Measurements from ENCODE around the gene FUS. TPM values are rescaled to one million over a fixed set of nuclear protein-coding genes. Genes with fewer than 3 reads are reported as not detected.

Gene FUS
- total RNA-seq (100 to 1,000 TPM; 410 to 963 (median 434) TPM), total RNA-seq (69.6 to 648 (median 149) reads per million in 29 experiments)
- total RNA-seq (2013), result 162 TPM

DNA sequence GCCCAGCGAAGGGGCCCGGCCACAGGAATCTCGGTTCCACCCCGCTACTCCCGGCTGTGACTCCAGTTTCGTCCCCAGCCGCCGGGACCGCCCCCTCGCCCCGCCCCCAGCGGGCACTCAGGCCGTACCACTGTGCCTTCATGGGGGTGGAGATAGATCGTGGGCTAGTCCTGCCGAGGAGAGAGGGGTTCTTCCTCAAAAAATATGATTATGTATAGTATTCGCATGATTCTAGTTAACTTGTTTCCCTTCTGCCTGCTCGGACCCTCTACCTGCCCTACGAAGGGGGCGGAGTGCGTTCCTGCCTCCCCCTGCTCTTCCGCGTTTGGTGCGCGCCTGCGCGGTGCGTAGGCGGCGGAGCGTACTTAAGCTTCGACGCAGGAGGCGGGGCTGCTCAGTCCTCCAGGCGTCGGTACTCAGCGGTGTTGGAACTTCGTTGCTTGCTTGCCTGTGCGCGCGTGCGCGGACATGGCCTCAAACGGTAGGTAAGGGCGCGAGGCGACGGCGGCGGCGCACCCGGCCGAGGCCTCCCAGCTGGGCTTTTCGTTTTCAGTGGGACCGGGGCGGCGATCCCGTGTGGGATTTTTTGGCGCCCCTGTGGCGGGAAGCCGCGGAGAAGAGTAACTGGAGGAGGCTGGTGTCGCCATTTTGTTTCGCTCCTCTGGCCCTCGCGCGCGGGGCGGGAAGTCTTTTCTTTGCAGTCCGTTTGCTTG, at the start of gene FUS:
Gene FUS, plus strand, starts transcription at position 393 of the 713 bp plus-strand sequence. Its CDS starts 76 bp downstream, at position 469.
- H3K4me1 Mint-ChIP-seq, result peaks cover 58 to 70% (median 65%) of the 10 kb centered on the region in 3 donors
- under 1% methylated on average over 60 of the region's 69 CpGs for WGBS (ENCODE audit: insufficient coverage)
- Histone ChIP-seq H3K36me3 (ENCODE audit: control insufficient read depth in 2 of 2, extremely low read depth in 1 of 2, insufficient read depth in 1 of 2, low read length in 1 of 2) (peaks cover 6 to 30% of the 10 kb centered on the region in 2 donors), H3K4me3 (ENCODE audit: control insufficient read depth in 1 of 2, extremely low read depth in 1 of 2, low read length in 1 of 2) (peak within 1 kb of the TSS; percentile 90 to 92), H3K27me3 (replicated peaks in 1 of 2; ENCODE audit: control insufficient read depth in 2 of 2, extremely low read depth in 1 of 2, insufficient read depth in 2 of 2, low read length in 1 of 2) (no peaks in the 10 kb centered on the region), H3K4me1 (ENCODE audit: control insufficient read depth in 1 of 2, extremely low read depth in 1 of 2, insufficient read depth in 2 of 2, low read length in 2 of 2) (peaks cover 48 to 70% of the 10 kb centered on the region in 2 experiments), H3K9me3 (no peaks in the 10 kb centered on the region), H3K27ac (ENCODE audit: low read length) (peak within 1 kb of the TSS; percentile 89)
- ATAC-seq (replicated peaks in 1 of 4) (peak; percentile 64 to 79 (median 69)), DNase-seq (peak; percentile 78 to 98 (median 89))
- ChIA-PET POLR2A (interaction anchor here (0.5 to 2.1 kb wide), 8 partner anchors 10 to 62 kb away, joined by 3 to 16 read pairs (median 6); partner anchors contain the start of genes KAT8 (in 1 of the 2) and PYCARD (in 1 of the 2)), CTCF (interaction anchor here (1.0 to 1.2 kb wide), 3 partner anchors 20 to 38 kb away, joined by 3 to 4 read pairs (median 4); no protein-coding TSS in a partner anchor)
- peaks cover 0 to 2% of the 10 kb centered on the region in 2 donors for H3K27me3 Mint-ChIP-seq
- peak within 1 kb of the TSS; percentile 99 for H3K27ac Mint-ChIP-seq
- peaks cover 33% of the 10 kb centered on the region for H3K36me3 Mint-ChIP-seq
- no peaks in the 10 kb centered on the region for H3K9me3 Mint-ChIP-seq
- H3K4me3 Mint-ChIP-seq, result peak within 1 kb of the TSS; percentile 97 to 98 (median 98)

DNA sequence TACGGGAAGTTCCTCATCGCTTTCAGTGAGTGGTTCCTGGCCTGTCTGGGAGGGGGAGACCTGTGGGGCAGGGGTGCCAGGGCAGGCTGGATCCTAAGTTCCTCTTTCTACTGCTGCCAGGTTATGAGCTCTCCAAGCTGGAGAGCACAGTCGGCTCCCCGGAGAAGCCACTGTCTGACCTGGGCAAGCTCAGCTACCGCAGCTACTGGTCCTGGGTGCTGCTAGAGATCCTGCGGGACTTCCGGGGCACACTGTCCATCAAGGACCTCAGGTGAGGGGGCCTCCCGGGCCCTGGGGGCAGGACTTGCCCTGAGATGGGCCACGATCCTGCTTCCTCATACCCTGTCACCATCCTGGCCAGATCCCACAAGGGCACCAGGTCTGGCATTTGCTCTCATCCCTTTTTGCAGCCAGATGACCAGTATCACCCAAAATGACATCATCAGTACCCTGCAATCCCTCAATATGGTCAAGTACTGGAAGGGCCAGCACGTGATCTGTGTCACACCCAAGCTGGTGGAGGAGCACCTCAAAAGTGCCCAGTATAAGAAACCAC, 49.5 kb upstream of the FUS start:
- no peak overlapping the region for H3K27ac Mint-ChIP-seq
- H3K9me3 ChIP-seq, result no peaks in the 10 kb centered on the region
- H3K4me3 Mint-ChIP-seq, result no peak overlapping the region
- ATAC-seq (replicated peaks in 1 of 4), result no peak
- DNase-seq, result no peak
- H3K27ac ChIP-seq (ENCODE audit: low read length), result no peak overlapping the region
- CTCF ChIA-PET, result interaction anchor here in 1 of 2 donors (0.7 kb wide), 1 partner anchor 62 kb away, joined by 4 read pairs; no protein-coding TSS in a partner anchor
- peaks cover 29 to 44% of the 10 kb centered on the region in 2 donors for H3K36me3 ChIP-seq (ENCODE audit: control insufficient read depth in 2 of 2, extremely low read depth in 1 of 2, insufficient read depth in 1 of 2, low read length in 1 of 2)
- peaks cover 2 to 9% (median 7%) of the 10 kb centered on the region in 3 donors for H3K4me1 Mint-ChIP-seq
- H3K9me3 Mint-ChIP-seq, result no peaks in the 10 kb centered on the region
- H3K27me3 ChIP-seq (replicated peaks in 1 of 2; ENCODE audit: control insufficient read depth in 2 of 2, extremely low read depth in 1 of 2, insufficient read depth in 2 of 2, low read length in 1 of 2), result no peaks in the 10 kb centered on the region
- POLR2A ChIA-PET, result interaction anchor here in 1 of 2 donors (0.5 kb wide), 1 partner anchor 57 kb away, joined by 3 read pairs; the partner anchor contains the start of gene ZNF668
- no peaks in the 10 kb centered on the region for H3K27me3 Mint-ChIP-seq
- WGBS (ENCODE audit: insufficient coverage), result 92% methylated on average over 9 of the region's 10 CpGs
- peaks cover 24% of the 10 kb centered on the region for H3K36me3 Mint-ChIP-seq
- peaks cover 0 to 3% of the 10 kb centered on the region in 2 experiments for H3K4me1 ChIP-seq (ENCODE audit: control insufficient read depth in 1 of 2, extremely low read depth in 1 of 2, insufficient read depth in 2 of 2, low read length in 2 of 2)
- H3K4me3 ChIP-seq (ENCODE audit: control insufficient read depth in 1 of 2, extremely low read depth in 1 of 2, low read length in 1 of 2), result no peak overlapping the region

DNA sequence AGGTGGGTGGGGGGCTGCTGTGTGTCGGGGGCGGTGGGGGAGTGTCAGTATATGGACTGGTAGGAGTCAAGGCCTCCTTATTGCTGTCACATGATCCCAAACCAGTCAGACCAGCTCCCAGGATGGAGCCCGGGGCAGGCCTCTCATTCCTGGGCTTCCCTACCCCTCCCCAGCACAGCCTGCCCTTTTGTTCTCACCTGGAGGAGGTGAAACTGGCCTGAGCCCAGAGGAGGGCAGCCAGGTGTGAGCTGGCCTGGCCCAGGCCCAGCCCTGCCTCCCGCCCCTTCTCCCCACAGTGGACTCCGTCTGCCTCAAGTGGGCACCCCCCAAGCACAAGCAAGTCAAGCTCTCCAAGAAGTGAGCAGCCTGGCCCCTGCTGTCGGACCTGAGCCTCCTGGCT, 49.0 kb upstream of the FUS start:
- no peaks in the 10 kb centered on the region for H3K27me3 ChIP-seq (replicated peaks in 1 of 2; ENCODE audit: control insufficient read depth in 2 of 2, extremely low read depth in 1 of 2, insufficient read depth in 2 of 2, low read length in 1 of 2)
- H3K4me3 ChIP-seq (ENCODE audit: control insufficient read depth in 1 of 2, extremely low read depth in 1 of 2, low read length in 1 of 2), result no peak overlapping the region
- Mint-ChIP-seq H3K27me3 (no peaks in the 10 kb centered on the region), H3K9me3 (no peaks in the 10 kb centered on the region), H3K4me3 (no peak overlapping the region), H3K36me3 (peaks cover 22% of the 10 kb centered on the region), H3K27ac (no peak overlapping the region), H3K4me1 (peaks cover 2 to 6% (median 5%) of the 10 kb centered on the region in 3 donors)
- H3K27ac ChIP-seq (ENCODE audit: low read length), result no peak overlapping the region
- peaks cover 29 to 44% of the 10 kb centered on the region in 2 donors for H3K36me3 ChIP-seq (ENCODE audit: control insufficient read depth in 2 of 2, extremely low read depth in 1 of 2, insufficient read depth in 1 of 2, low read length in 1 of 2)
- no peaks in the 10 kb centered on the region for H3K9me3 ChIP-seq
- ATAC-seq (replicated peaks in 1 of 4) (no peak), DNase-seq (no peak)
- CTCF ChIA-PET, result interaction anchor here in 1 of 2 donors (0.7 kb wide), 1 partner anchor 62 kb away, joined by 4 read pairs; no protein-coding TSS in a partner anchor
- WGBS (ENCODE audit: insufficient coverage), result 100% methylated on average over 1 of the region's 6 CpGs
- H3K4me1 ChIP-seq (ENCODE audit: control insufficient read depth in 1 of 2, extremely low read depth in 1 of 2, insufficient read depth in 2 of 2, low read length in 2 of 2), result peaks cover 0 to 3% of the 10 kb centered on the region in 2 experiments
- POLR2A ChIA-PET, result interaction anchor here in 1 of 2 donors (0.5 kb wide), 1 partner anchor 57 kb away, joined by 3 read pairs; the partner anchor contains the start of gene ZNF668

DNA sequence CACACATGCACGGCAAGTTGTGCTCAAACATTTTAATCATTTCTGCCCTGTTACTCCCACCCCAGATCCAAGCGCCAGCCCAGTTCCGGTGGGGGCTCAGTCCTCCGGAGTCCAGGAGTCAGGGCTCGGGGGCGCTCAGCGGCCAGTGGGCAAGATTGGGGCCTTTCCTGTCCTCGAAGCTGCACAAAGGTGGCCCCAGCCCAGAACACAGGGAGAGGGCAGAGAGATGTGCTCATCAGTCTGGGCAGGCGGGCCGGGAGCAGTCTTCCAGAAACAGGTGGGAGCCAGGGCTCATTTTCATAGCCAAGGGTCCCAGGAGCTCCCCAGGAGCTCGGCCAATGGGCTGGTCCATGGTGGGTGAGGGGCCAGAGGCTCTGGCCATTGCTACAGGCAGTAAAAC, 48.5 kb upstream of the FUS start:
- 96% methylated on average over 8 of the region's 11 CpGs for WGBS (ENCODE audit: insufficient coverage)
- no peak overlapping the region for H3K27ac ChIP-seq (ENCODE audit: low read length)
- no peak overlapping the region for H3K27ac Mint-ChIP-seq
- DNase-seq (no peak), ATAC-seq (replicated peaks in 1 of 4) (no peak)
- H3K36me3 ChIP-seq (ENCODE audit: control insufficient read depth in 2 of 2, extremely low read depth in 1 of 2, insufficient read depth in 1 of 2, low read length in 1 of 2), result peaks cover 29 to 44% of the 10 kb centered on the region in 2 donors
- H3K27me3 ChIP-seq (replicated peaks in 1 of 2; ENCODE audit: control insufficient read depth in 2 of 2, extremely low read depth in 1 of 2, insufficient read depth in 2 of 2, low read length in 1 of 2), result no peaks in the 10 kb centered on the region
- H3K4me1 Mint-ChIP-seq, result peaks cover 0 to 2% (median under 1%) of the 10 kb centered on the region in 3 donors
- ChIA-PET CTCF (interaction anchor here in 1 of 2 donors (0.5 kb wide), 1 partner anchor 115 kb away, joined by 5 read pairs; no protein-coding TSS in a partner anchor), POLR2A (interaction anchor here in 1 of 2 donors (0.5 kb wide), 1 partner anchor 11 kb away, joined by 3 read pairs; no protein-coding TSS in a partner anchor)
- no peaks in the 10 kb centered on the region for H3K9me3 Mint-ChIP-seq
- H3K9me3 ChIP-seq, result no peaks in the 10 kb centered on the region
- H3K27me3 Mint-ChIP-seq, result no peaks in the 10 kb centered on the region
- H3K4me1 ChIP-seq (ENCODE audit: control insufficient read depth in 1 of 2, extremely low read depth in 1 of 2, insufficient read depth in 2 of 2, low read length in 2 of 2), result peaks cover 0 to 3% of the 10 kb centered on the region in 2 experiments
- peaks cover 17% of the 10 kb centered on the region for H3K36me3 Mint-ChIP-seq
- no peak overlapping the region for H3K4me3 ChIP-seq (ENCODE audit: control insufficient read depth in 1 of 2, extremely low read depth in 1 of 2, low read length in 1 of 2)
- H3K4me3 Mint-ChIP-seq, result no peak overlapping the region

DNA sequence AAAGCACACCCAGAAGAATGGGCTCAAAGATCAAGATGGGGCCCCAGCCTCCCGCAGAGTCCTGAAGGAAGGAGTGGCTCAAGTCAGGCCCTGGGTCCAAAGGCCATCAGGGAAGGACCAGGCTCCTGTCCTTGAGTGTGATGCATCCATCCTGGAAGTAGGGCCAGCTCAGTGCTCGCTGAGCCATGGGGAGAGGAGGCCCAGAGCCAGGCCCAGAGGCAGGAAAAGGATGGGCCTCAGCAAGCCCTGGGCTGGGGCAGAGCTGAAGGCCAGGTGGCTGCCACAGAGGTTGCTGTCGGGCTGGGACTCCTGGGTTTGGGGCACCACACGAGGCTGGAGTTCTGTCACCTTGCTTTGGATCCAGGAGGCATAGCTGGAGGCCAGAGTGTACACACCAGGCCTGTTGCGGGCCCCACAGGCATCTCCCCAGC, 48.1 kb upstream of the FUS start:
- no peak overlapping the region for H3K27ac ChIP-seq (ENCODE audit: low read length)
- no peak for ATAC-seq (replicated peaks in 1 of 4)

More for the DNA sequence above, 48.1 kb upstream of the FUS start:
- H3K27ac Mint-ChIP-seq, result no peak overlapping the region
- peaks cover 29 to 43% of the 10 kb centered on the region in 2 donors for H3K36me3 ChIP-seq (ENCODE audit: control insufficient read depth in 2 of 2, extremely low read depth in 1 of 2, insufficient read depth in 1 of 2, low read length in 1 of 2)
- H3K9me3 ChIP-seq, result no peaks in the 10 kb centered on the region
- no peaks in the 10 kb centered on the region for H3K9me3 Mint-ChIP-seq
- H3K4me1 Mint-ChIP-seq, result peaks cover 0 to 2% (median 0%) of the 10 kb centered on the region in 3 donors
- CTCF ChIA-PET, result interaction anchor here in 1 of 2 donors (0.5 kb wide), 1 partner anchor 115 kb away, joined by 5 read pairs; no protein-coding TSS in a partner anchor
- DNase-seq, result no peak
- H3K27me3 ChIP-seq (replicated peaks in 1 of 2; ENCODE audit: control insufficient read depth in 2 of 2, extremely low read depth in 1 of 2, insufficient read depth in 2 of 2, low read length in 1 of 2), result no peaks in the 10 kb centered on the region
- 93% methylated on average over 5 of the region's 5 CpGs for WGBS (ENCODE audit: insufficient coverage)
- no peaks in the 10 kb centered on the region for H3K27me3 Mint-ChIP-seq
- peaks cover 16% of the 10 kb centered on the region for H3K36me3 Mint-ChIP-seq
- peaks cover 0 to 3% of the 10 kb centered on the region in 2 experiments for H3K4me1 ChIP-seq (ENCODE audit: control insufficient read depth in 1 of 2, extremely low read depth in 1 of 2, insufficient read depth in 2 of 2, low read length in 2 of 2)
- H3K4me3 ChIP-seq (ENCODE audit: control insufficient read depth in 1 of 2, extremely low read depth in 1 of 2, low read length in 1 of 2), result no peak overlapping the region
- no peak overlapping the region for H3K4me3 Mint-ChIP-seq
- POLR2A ChIA-PET, result interaction anchor here in 1 of 2 donors (0.5 kb wide), 1 partner anchor 11 kb away, joined by 3 read pairs; no protein-coding TSS in a partner anchor
